Activated effector memory CD4-positive, alpha-beta T cell treated with anti-CD3 and anti-CD28 coated beads, Interleukin-2, amount 50 U/mL, for 16 hours (primary cell): ENCODE data around the gene PAXIP1.
"Not testable (repeated sequence)": the region's sequence is repeated elsewhere in the genome, so short reads cannot be mapped to it uniquely, and the experiment has no call there.

ENCODE experiments used
- DNase-seq: peaks from one replicate; pipeline ENCODE4 v3.0.0-alpha.2; 2020

Gene PAXIP1

GRCh38 chr7:154942691-154943090, 60.2 kb downstream of the PAXIP1 start:
- no peak for DNase-seq

- DNase-seq, result no peak
Observed at GRCh38 chr7:154937837-154938236, 65.1 kb downstream of the PAXIP1 start.

GRCh38 chr7:154934353-154934952, 68.5 kb downstream of the PAXIP1 start:
- DNase-seq, result not testable (repeated sequence)

GRCh38 chr7:154931906-154932305, 71.0 kb downstream of the PAXIP1 start:
- no peak for DNase-seq

GRCh38 chr7:154929006-154929726, 73.8 kb downstream of the PAXIP1 start:
- DNase-seq, result no peak

- DNase-seq, result peak; percentile 79
Observed at GRCh38 chr7:154928136-154929005, 74.6 kb downstream of the PAXIP1 start.

- peak; percentile 89 for DNase-seq
Observed at GRCh38 chr7:154927624-154928125, 75.2 kb downstream of the PAXIP1 start.

- not testable (repeated sequence) for DNase-seq
Observed at GRCh38 chr7:154922472-154922871, 80.5 kb downstream of the PAXIP1 start.

GRCh38 chr7:154919344-154920225, 83.3 kb downstream of the PAXIP1 start:
- no peak for DNase-seq

GRCh38 chr7:154918741-154919140, 84.2 kb downstream of the PAXIP1 start:
- DNase-seq, result no peak

- DNase-seq, result no peak
Observed at GRCh38 chr7:154918266-154918665, 84.7 kb downstream of the PAXIP1 start.

- DNase-seq, result no peak
Observed at GRCh38 chr7:154917808-154918160, 85.1 kb downstream of the PAXIP1 start.

GRCh38 chr7:154916856-154917807, 85.8 kb downstream of the PAXIP1 start:
- DNase-seq, result no peak

- no peak for DNase-seq
Observed at GRCh38 chr7:154916381-154916780, 86.5 kb downstream of the PAXIP1 start.

GRCh38 chr7:154915600-154915999, 87.3 kb downstream of the PAXIP1 start:
- DNase-seq, result no peak

GRCh38 chr7:154914996-154915380, 87.9 kb downstream of the PAXIP1 start:
- DNase-seq, result no peak

- DNase-seq, result no peak
Observed at GRCh38 chr7:154914308-154914995, 88.5 kb downstream of the PAXIP1 start.

- DNase-seq, result peak; percentile 96
Observed at GRCh38 chr7:154913638-154914307, 89.2 kb downstream of the PAXIP1 start.

- no peak for DNase-seq
Observed at GRCh38 chr7:154912871-154913637, 89.9 kb downstream of the PAXIP1 start.
